NCI-H2029 treated with DMSO at 0.1 percent for 48 hours (cell line): ENCODE data around the gene COLQ.
"Not testable (repeated sequence)": the region's sequence is repeated elsewhere in the genome, so short reads cannot be mapped to it uniquely, and the experiment has no call there.

Experiments
- DNase-seq: peaks from one replicate; lab custom pipeline; 2025; lab: John Stamatoyannopoulos, UW

Gene COLQ

GRCh38 chr3:15490158-15490557, 31.3 kb downstream of the COLQ start:
- no peak for DNase-seq

DNA sequence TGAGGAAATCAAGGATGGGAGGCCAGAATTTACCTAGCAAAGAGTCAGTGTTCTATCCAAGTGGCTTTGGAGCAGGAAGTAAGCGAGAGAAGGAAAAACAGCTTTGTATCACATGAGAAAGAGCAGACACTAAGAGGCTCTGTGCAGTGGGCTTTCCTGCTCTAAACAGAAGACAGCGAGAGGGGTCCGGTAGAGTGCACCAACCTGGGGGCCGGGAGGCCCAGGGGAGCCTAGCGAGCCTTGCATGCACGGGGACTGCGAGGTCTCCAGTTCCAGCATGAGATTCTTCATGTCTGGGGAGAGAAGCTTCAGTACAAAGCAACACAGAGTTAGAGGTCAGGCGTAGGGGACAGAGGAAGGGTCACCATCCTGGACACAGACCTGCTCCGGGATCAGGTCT, 33.5 kb downstream of the COLQ start:
- no peak for DNase-seq

DNA sequence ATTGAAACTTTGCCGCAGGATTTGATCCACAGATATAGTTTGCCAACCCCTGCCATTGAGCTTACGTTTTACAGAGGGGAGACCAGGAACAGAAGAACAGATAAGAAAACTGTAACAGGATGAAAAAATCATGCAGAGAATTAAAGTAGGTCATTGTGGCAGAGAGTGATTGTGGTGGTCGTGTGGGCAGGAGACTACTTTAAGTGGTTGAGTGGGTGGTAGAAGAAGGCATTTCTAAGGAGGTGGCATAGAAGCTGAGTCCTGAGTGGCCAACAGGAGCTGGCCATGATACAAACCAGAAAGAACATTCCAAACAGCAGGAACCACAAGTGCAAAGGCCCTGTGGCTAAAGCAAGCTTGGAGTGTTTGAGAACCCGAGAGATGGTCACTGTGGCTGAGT, 34.5 kb downstream of the COLQ start:
- no peak for DNase-seq

GRCh38 chr3:15486020-15486419, 35.5 kb downstream of the COLQ start:
- DNase-seq = no peak

GRCh38 chr3:15484551-15484950, 37.0 kb downstream of the COLQ start:
- DNase-seq = not testable (repeated sequence)

DNA sequence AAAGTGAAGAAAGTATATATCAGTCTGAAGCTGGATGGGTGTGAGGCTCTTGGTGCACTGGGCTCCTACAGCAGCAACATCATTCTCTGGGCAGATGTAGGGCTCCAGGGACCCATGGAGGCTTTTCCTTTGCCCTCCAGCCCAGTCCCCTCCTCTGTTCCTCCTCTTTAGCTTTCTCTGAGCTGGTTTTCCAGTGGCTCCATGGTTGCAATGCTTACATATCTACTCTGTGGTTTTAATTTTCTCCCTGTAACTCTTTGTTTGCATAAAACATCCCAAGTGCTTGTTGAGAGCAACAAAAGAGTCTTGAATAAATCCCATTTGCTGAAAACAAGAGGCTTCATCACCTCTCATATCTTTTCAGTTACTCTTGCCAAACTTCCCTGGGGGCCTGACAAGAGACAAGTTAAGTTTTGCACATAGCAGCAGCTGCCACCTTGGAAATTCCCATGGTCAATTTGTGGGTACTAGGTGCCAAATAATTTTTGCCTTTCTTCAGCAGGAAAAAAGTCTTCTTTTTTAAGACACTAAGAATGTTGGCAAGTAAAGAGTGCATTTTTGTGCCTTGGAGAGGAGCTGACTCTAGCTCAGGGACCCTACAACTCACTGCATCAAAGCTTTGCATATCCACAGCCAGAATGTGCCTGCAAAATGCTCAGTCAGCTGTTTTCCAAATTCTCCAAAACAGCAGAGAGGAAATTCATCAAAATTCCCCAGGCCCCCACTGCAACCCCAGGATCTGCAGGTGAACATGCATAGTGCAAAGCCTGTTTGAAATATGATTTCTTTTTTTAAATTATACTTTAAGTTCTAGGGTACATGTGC, 41.9 kb downstream of the COLQ start:
- DNase-seq = peak; percentile 46

DNA sequence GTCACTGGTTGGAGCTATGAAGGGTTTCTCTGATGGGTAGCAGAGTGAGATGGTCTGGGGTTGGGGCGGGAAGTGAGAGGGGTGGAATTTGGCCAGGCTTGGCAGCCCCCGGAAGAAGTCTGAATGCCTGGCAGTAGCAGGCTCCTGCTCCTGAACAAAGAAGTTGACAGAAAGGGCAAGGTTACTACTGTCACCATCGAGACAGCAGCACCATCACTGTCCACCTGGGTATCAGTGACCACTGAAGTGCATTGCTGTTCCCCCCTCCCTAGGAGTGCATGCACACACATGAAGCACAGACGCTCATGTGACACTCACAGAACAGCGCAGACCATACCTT, 42.9 kb downstream of the COLQ start:
- DNase-seq = no peak

- DNase-seq = no peak
These were observed 43.4 kb downstream of the COLQ start for GRCh38 chr3:15477951-15478639.

GRCh38 chr3:15476378-15476777, 45.1 kb downstream of the COLQ start:
- no peak for DNase-seq

DNA sequence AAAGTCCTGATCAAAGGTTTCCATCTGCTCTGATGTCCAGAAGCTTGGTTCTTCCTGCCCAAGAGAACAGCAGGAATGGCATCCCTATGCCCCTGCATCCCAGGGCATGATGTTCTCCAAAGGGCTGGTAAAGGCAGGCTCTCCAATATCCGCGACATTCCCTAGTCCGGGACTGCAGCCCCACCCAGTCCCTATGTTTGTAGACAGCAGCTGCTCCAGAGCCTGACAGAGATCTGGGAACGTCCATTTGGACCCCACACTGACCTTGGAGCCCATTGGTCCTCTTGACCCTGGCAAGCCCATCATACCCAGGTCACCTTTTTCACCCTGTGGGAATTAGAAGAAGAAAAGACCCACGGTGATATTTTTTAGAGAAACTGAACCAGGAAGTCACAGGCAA, 46.3 kb downstream of the COLQ start:
- DNase-seq = no peak

DNA sequence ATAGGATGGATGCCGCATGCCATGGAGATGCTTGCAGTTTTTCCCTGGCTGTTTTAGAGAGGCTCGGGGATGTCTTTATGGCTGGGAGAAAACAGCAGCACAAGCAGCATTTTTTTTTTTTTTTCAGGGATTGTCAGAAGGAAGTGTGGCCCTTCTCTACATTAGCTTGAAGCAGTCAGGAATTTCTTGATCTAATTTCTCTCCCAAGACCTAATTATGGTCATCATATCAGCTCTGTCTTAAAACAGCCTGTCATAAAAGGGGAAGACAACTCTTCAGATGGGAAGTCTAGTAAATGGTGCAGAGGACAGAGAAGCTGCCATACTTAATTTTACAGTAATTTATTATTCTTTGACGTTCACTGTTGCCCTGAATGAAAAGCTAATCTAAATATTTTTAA, 49.6 kb downstream of the COLQ start:
- no peak for DNase-seq

- DNase-seq = no peak
These were observed 50.7 kb downstream of the COLQ start for GRCh38 chr3:15470849-15471248.

DNA sequence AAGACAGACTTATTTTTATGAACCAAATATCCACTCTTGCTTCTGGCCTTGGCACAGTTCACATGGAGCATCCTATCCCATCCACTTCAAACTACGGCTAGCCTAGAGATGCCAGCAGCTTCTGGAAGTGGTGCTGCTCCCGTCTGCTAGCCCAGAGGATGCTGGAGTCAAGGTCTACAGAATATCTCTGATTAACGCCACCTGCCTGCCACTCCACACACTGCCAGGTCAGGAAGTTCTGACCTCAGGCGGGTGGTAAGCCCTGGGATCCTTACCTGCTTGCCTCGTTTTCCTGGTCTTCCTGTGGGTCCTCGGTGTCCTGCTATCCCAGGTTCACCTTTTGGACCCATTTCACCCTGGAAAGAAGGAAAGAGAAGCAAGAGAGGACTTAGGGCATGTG, 51.2 kb downstream of the COLQ start:
- no peak for DNase-seq

DNA sequence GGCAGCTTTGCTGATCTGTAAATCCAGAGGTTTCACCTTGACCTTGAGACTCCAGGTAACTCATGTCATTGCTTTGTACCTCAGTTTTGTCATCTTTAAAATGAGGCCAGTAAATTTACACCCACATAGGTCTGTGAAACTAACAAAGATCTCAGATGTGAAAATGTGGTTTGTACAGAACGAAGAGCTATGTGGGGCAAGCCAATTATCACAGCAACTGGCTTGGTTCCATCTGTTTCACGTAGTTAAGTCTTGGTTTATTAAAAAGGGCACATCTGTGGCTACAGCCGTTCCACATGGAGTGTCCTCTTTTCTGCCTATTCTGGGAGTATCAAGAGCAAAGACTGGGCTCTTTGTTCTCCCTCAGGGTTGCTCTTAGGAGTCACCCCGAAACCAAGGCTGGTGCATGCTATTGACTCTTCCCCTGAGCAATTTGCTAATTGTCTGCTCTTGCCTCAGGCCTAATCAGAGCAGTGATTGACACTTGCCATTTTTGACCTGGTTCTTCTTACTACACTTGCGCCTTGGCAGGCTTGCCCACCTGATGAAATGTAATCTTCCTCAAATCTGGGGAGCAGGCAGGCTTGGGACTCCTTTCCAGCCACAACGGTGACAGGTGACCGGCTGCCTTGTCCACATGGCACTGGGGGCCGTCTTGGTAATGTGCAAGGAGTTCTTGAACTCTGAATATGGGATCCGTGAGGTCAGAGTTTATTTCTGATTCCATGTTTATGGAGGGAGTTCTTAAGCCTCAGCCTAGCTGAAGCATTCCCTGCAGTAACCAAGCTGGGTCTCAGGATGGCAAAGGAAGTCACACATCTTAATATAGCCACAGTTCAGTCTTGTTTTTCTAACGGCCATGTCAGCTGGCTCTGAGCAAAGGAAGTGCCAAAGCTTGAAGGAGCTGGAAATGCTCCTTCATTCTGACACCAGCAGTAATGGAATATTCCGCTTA, 54.0 kb downstream of the COLQ start:
- no peak for DNase-seq

GRCh38 chr3:15465876-15466585, 55.5 kb downstream of the COLQ start:
- DNase-seq = no peak

DNA sequence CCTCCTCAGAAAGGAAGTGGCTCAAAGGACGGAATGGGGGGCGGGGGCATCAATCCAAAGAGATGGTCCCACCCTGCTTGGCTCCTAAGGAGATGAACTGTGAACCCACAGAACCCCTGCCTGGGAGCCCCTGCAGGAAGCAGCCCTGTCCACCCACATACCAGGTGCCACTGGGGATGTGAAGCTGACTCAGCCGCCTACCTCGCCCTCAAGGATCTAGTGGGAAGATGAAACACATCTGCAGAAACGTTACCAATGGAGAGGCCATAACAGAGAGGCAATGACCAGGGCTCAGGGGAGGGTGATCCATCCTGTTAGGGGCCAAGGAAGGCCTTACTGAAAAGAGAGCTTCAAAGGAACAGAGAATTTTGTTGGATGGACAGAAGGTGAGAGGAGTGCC, 59.1 kb downstream of the COLQ start:
- no peak for DNase-seq

- no peak for DNase-seq
These were observed 60.5 kb downstream of the COLQ start for GRCh38 chr3:15460891-15461531.

- DNase-seq = no peak
These were observed 63.2 kb downstream of the COLQ start for GRCh38 chr3:15458212-15458780.

- DNase-seq = not testable (repeated sequence)
These were observed 64.6 kb downstream of the COLQ start for GRCh38 chr3:15456915-15457314.

DNA sequence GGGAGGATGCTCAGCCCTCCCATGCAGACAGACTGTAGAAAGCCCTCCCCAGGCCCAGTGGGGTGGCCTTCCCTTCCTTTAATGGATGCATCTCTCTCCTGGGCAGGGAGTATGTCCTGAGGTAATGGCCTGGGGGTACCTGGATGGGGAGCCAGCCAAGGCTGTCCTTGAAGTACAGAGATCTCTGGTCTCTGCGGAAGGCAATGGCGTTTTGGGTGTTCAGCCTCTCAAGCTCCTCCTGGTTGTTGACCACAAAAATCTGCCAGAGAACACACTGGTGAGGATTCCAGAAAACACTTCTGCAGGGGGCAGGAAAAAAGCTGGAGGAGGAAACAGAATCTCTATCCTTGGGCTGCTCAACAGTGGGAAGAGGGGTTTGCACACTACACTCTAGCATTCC, 65.2 kb downstream of the COLQ start:
- DNase-seq = no peak

GRCh38 chr3:15455756-15456155, 65.8 kb downstream of the COLQ start:
- no peak for DNase-seq
